ENCODE data around the gene DSCAM.

Gene DSCAM

GRCh38 chr21:40769231-40769630 lies 77.7 kb downstream of the DSCAM start:
- DNase-seq: no peak

GRCh38 chr21:40768056-40768455 lies 78.9 kb downstream of the DSCAM start:
- no peak for DNase-seq

DNA sequence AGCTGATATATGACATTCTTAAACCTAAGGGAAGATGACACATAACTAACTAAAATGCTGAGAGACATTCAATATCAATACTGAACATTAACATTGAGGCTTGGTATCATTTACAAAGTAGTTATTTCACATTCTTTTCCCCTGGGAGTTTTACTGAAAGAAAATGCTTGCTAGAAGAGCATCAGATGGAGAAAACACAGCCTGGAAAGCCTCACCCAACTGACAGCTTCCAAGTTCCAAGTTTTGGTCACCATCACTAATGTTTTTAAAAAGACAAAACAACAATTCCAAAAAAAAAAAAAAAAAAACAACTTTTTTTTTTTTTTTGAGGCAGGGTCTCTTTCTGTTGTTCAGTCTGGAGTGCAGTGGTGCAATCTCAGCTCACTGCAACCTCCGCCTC lies 80.6 kb downstream of the DSCAM start:
- no peak for DNase-seq

GRCh38 chr21:40765811-40766210 lies 81.1 kb downstream of the DSCAM start:
- no peak for DNase-seq

DNA sequence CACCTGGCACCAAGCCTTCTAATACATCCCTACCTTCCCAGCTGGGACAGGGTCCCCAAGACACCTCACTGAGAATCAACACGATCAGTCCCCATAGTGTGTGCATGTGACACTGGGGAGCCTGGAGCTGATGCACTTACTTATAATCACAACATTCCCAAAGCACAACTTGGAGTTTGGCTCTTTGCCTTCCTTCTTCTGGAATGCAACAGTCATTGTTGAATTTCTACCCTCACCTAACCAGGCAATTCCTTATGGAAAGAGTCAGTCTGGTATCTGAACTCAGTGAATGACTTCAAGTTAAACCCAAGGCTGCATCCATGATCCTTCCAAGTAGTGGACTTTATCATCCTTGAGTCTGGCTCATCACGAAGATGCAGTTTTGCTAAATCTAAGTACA lies 86.1 kb downstream of the DSCAM start:
- DNase-seq: no peak

DNA sequence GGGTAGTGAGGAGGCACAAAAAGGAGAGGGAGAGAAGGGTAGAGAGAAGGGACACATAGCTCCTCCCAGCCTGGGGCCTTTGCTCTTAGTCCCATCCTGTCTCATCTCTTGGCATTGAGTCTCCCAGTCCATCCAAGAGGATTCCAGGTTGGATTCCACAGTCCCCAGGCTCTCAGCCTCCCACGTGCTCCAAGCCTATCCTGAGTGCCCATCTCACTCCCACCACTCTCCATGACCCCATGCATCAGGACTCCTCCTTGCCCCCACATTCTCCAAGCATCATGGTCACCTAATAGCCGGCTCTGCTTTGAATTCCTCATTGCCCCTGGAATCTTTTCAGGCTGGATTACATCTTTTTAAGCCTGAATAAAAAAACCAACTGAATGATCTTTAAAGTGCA lies 87.9 kb downstream of the DSCAM start:
- no peak for DNase-seq

- no peak for DNase-seq
Measured at GRCh38 chr21:40757366-40757765, 89.6 kb downstream of the DSCAM start.

- DNase-seq: no peak
Measured at GRCh38 chr21:40754466-40754865, 92.5 kb downstream of the DSCAM start.

GRCh38 chr21:40753756-40754155 lies 93.2 kb downstream of the DSCAM start:
- no peak for DNase-seq

DNA sequence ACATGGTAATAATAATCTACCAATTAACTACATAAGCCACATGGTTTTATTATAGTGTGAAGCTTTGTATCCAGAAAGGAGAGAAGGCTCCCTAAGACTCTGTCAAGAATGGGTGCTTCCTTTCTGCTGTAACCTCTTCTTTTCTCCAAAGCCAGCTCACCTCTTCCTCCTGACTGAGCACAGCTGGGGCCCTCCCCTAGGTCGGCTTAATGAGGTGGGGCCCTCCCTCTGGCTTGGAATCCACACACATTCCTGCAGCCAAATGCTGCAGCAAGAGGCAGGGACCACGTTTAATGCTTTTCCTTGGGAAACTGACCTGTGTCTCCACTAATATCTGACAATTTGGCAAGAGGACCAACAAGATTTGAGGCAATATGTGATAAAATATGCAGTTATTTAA lies 94.8 kb downstream of the DSCAM start:
- DNase-seq: no peak

- no peak for DNase-seq
Measured at GRCh38 chr21:40751221-40751620, 95.7 kb downstream of the DSCAM start.

- no peak for DNase-seq
Measured at GRCh38 chr21:40736145-40736544, 110.8 kb downstream of the DSCAM start.

- no peak for DNase-seq
Measured at GRCh38 chr21:40733024-40733397, 113.9 kb downstream of the DSCAM start.

DNA sequence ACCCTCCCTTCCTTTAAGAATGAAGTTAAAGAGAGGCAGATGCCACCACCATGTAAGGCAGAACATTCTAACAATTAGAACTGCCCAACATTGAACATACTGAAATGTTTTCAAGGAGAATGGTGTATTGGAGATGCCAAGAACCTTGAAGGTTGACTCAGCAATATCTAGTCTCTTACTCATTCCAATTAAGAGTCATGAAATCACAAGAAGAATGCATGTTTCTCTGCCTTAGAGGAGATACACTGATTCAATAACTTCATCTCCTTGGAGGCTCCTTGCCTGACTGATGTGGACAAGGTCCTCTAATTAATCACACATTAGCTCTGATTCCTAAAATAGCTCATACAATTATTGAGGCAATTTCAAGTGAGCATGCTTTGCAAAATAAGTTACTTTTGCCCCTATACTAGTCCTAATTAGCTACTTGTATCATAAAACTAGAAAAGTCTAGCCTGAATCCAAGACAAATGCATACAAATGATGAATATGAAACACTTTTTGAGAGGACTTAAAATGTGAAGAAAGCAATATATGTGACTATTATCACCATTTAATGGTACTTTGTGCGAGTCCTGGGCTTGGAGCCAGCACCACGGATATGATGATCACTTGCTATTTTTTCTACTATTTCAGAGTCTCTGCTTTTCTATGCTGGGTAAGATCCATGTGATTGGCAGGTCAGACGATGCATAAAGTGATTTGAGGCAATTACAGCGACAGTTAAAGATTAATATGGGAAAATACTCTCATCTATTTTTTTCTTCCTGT lies 114.5 kb downstream of the DSCAM start:
- no peak for DNase-seq

GRCh38 chr21:40731206-40731605 lies 115.8 kb downstream of the DSCAM start:
- no peak for DNase-seq

GRCh38 chr21:40730426-40730800 lies 116.5 kb downstream of the DSCAM start:
- no peak for DNase-seq

DNA sequence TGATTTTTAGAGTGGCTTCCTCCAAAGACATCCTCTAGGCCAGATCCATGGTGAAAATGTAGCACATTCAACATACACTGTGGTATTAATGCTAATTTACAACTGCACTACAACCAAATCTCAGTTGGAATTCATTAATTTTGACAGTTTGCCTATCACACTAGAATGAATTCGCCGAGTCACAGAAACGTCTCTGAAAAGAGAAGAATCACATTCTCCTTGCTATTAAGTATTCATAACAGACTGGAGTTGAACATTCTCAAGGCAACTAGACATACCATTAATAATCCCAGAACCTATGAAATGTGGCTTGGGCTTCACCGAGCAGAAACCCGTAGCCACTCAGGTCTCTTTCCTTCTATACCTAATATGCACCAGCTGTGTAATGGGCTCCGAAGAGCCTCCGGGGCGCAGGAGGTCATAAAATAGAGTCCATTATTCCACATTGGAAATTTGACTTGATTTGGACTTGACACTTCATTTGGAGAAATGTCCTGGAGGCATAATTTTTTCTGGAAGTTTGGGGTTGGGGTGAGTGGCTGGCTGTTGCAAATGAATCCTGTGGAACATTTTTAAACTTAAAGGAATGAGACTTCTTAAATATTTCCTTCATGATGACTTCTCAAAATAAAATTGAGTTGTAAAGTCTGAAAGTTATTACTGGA lies 117.1 kb downstream of the DSCAM start:
- no peak for DNase-seq

DNA sequence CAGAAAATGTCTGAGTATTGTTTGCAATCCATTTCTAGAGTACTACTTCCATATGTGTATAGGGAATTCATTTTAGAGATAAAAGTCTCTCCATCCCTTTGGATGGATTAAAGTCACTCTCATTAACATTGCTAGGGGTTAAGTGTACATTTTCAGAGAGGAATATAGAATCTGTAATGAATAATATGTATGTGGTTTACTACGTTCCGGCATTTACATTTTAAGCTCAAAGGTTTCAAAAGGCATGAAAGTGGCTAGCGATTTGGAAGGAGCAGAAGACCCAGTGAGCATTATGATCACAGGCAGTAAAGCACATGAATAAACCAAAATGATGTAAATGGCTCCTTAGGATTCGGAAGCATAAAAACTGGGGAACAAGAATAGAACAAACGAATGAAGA lies 123.0 kb downstream of the DSCAM start:
- no peak for DNase-seq

GRCh38 chr21:40723317-40723716 lies 123.6 kb downstream of the DSCAM start:
- no peak for DNase-seq

GRCh38 chr21:40719615-40720014 lies 127.3 kb downstream of the DSCAM start:
- DNase-seq: no peak

DNA sequence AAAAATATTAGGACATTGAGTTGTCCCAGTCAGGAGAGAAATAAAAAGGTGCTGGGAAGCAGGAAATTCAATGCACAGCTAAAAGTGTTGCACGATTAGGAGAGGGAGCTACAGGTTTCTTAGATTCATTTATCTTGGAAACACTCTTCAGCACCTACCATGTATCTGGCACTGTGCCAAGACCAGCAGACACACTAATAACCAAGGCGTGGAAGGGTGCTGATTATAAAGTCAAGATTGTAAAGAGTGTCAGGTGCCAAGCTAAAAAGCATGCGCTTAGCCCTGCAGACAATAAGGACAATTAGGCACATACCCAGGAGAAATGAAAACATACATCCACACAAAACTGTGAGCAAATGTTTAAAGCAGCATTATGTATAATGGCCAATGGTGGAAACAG lies 129.9 kb downstream of the DSCAM start:
- no peak for DNase-seq

GRCh38 chr21:40714536-40714935 lies 132.4 kb downstream of the DSCAM start:
- no peak for DNase-seq

- DNase-seq: no peak
Measured at GRCh38 chr21:40707656-40708244, 139.2 kb downstream of the DSCAM start.

All from activated naive CD4-positive, alpha-beta T cell treated with anti-CD3 and anti-CD28 coated beads, Interleukin-2, amount 50 U/mL, for 16 hours (primary cell).